GM12873 (cell line): ENCODE measurements around the gene UBAP1.

Experiments
- CTCF ChIP-seq: IDR thresholded peaks from 2 replicates; pipeline ENCODE4 v1.5.1; 2012; ENCODE audit warnings: low read depth, mild to moderate bottlenecking, moderate library complexity, low read length, control low read depth; ENCODE audit not compliant: insufficient read depth; ENCODE audit errors: missing control alignments

UBAP1 gene

GRCh38 chr9:34219421-34219820 lies 40.6 kb downstream of the UBAP1 start:
- no peak for TF ChIP-seq CTCF

- no peak for TF ChIP-seq CTCF
Measured at GRCh38 chr9:34220218-34220617, 41.4 kb downstream of the UBAP1 start.

- TF ChIP-seq CTCF, result no peak
Measured at GRCh38 chr9:34224349-34224748, 45.5 kb downstream of the UBAP1 start.

GRCh38 chr9:34227445-34227844 lies 48.6 kb downstream of the UBAP1 start:
- TF ChIP-seq CTCF, result no peak

GRCh38 chr9:34230556-34230955 lies 51.7 kb downstream of the UBAP1 start:
- TF ChIP-seq CTCF, result no peak

- no peak for TF ChIP-seq CTCF
Measured at GRCh38 chr9:34232201-34232600, 53.4 kb downstream of the UBAP1 start.

- no peak for TF ChIP-seq CTCF
Measured at GRCh38 chr9:34233672-34234071, 54.8 kb downstream of the UBAP1 start.
